Adipose tissue (tissue), 3 donors: ENCODE data around the gene OSGIN1. TPM values are rescaled to one million over a fixed set of nuclear protein-coding genes. Genes with fewer than 3 reads are reported as not detected.

Source experiments
- H3K27ac ChIP-seq: one replicate; pipeline ENCODE4 v1.5.1; 2013; ENCODE audit warnings: low read depth, low read length
- WGBS, 3 donors: extraction: QIAGEN DNeasy Blood & Tissue Kit; methylation state at CpG; one replicate each; pipeline ENCODE4 v1.1.7; 2013; 5-methylcytosine and 5-hydroxymethylcytosine counted together
- polyA plus RNA-seq, 3 donors: library from polyadenylated mRNA; stranded (reverse); fragments of 200-250 nt; gene quantifications; one replicate each; pipeline ENCODE4 v1.2.3, GENCODE V29; 2013
- donor health status: healthy with polysubstance abuse.
- donor health status: Bipolar disorder and iron deficiency.
- donor health status: healthy.

The OSGIN1 gene
- polyA plus RNA-seq, 3 donors, result 3.9 to 6.5 (median 5.2) TPM

GRCh38 chr16:83952587-83952939 lies 477 bp upstream of the OSGIN1 start:
- WGBS, 3 donors, result 11 to 15% (median 12%) methylated on average over 8 of the region's 8 CpGs
- no peak overlapping the region for H3K27ac ChIP-seq

DNA sequence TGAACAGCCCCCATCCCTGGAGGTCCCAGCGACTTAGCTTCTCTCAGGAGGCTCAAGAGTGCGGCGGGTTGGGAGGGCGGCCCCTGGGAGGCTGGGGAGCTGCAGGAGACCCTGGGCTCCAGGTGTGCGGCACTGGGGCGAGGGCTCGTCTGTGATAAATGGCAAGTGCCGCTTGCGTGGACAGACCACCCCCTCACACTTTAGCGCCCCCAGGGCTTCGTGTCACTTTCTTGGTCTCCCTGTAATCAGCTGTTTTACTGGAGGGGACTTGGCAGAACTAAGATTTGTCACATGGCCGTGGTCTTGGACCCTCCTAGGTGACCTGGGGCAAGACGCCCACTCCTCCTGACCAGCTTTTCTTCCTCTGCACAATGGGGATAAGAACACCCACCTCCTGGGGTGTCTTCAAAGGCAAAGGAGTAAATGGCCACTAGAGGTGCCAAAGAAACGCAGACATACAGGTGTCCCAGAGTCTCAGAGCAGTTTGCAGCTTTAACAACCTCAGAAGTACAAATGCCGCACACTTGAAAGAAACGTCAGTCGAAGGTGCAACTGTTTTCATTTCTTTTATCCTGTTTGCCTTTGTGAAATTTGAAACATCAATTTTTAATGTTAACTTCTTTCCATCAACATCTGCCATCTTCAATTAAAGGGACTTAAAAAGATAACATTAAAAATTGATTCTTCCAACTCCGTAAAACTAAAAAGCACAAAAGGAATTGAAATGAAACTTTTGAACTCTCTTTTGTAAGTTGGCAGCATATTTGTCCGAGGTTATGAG lies 946 bp downstream of the OSGIN1 start:
- 10 to 30% (median 11%) methylated on average over 16 to 19 of the region's 19 CpGs for WGBS, 3 donors
- H3K27ac ChIP-seq, result no peak overlapping the region

DNA sequence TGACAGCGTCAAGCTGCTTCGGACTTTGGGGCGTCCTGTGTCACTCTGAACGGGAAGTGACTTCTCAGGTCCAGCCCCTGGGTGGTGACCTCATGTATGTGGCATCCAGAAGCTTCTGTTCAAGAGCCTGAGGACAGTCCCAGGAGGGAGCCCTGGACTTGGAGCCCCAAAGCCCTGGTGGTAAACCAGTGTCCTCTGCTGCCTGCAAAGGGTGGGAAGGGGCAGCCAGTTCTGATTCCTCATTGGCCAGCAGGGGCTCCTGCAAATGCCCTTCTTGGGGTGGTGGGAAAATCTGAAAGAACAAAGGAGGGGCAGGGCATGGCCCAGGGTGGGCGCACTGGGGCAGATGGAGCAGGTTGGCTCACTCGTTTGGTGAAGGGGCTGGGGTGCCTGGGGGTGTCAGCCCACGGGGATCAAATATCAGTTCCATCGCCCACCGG lies 1.6 kb downstream of the OSGIN1 start:
- 51 to 64% (median 63%) methylated on average over 9 of the region's 9 CpGs for WGBS, 3 donors
- no peak overlapping the region for H3K27ac ChIP-seq

- WGBS, 3 donors, result 72 to 81% (median 80%) methylated on average over 23 of the region's 23 CpGs
- no peak overlapping the region for H3K27ac ChIP-seq
Observed at GRCh38 chr16:83955218-83956130, 2.4 kb downstream of the OSGIN1 start.

DNA sequence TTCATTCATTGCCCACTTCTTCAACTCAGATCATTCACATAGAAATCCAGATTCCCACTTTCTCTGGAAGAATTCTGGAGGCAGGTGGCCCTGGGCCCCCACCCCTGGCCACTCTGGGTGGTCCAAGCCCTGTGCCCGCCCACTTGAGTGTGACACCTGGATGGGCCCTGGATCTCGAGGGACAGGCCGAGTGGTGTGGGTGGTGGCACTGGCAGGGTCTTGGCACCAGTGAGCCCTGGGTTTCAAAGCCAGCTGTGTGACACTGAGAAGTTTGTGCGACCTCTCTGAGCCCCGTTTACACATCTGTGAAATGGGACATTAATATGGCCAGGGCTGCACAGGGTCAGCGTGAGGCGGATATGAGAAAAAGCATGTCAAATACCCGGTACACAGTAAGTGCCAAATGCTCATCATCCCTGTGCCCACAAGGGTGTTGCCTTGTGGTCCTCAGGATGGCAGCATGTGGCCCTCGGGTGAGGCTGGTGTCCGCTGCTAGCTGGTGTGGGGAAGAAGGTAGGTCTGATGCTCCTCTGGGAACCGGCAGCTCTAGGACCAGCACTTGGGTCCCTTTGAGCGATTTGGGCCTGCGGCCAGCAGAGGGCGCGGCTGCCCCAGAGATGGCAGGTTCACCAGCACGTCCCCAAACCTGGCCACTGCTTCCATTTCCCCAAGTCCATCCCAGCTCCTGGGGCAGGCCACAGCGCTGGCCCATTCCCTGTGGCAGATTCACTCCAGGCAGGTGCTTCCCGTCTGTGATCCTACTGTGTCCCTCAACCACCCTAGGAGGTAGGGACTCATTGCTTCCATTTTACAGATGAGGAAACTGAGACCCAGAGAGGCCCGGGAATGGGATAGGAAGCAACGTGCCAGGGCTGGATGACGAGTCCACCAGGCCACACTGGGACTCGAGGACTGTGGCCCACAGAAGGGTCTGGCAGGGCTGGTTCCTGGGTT lies 3.6 kb downstream of the OSGIN1 start:
- H3K27ac ChIP-seq, result no peak overlapping the region
- 43 to 52% (median 51%) methylated on average over 22 of the region's 22 CpGs for WGBS, 3 donors

DNA sequence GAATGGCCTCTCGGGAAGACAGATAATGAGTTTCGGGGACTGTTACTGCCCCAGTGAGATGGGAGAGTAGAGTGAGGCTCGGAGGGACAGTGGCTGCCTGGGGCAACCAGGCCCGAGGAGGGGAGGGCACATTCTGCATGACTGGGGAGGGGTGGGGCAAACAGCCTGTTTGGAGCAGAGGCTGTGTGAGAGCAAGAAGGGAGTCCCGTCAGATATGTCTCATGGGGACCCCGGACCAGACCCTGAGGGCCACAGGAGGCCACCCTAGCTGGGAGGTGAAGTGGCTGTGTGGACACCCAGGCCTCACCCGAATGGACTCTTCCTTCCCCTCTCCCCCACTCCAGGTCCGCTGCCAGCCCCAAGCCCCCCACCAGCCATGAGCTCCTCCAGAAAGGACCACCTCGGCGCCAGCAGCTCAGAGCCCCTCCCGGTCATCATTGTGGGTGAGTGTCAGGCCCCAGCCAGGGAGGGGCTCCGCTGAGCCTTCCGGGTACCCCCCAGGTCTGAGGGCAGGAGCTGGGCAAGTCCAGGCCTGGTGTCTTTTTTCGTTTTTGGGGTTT lies 4.3 kb downstream of the OSGIN1 start:
- 87 to 89% (median 89%) methylated on average over 12 to 14 of the region's 14 CpGs for WGBS, 3 donors
- H3K27ac ChIP-seq, result no peak overlapping the region

DNA sequence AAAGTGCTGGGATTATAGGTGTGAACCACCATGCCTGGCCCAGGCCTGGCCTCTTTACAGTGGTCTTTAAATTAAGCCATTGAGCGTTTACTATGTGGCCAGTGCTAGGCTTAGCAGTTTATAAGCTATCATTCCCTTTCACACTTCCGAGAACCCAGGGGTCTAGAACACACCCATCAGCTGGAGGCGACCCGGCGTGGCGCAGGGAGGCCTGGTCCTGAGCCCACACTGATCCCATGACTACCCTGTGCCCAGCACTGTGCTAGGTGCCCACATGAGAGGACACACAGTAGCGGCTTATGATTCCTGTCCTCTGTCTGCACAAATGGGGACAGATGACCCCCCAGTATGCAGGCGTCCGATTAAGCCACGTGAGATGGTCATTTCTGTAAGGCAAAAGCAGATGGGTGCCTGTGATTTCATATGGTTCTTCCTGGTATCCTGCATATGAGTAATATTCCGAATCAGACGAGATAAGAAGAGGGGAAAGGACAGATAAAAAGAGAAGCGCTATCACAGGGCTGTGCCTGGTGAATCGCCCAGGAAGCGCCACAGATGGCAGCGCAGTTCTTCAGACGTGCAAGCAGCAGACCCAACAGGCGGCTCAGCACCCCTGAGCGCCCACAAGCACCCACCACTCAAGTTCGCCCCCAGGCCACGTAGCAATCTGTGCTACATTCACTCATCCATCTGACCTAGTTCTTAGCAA lies 5.3 kb downstream of the OSGIN1 start:
- H3K27ac ChIP-seq, result no peak overlapping the region
- WGBS, 3 donors, result 83 to 89% (median 88%) methylated on average over 21 of the region's 21 CpGs

- WGBS, 3 donors, result 83 to 85% (median 83%) methylated on average over 21 of the region's 21 CpGs
- no peak overlapping the region for H3K27ac ChIP-seq
Observed at GRCh38 chr16:83958846-83959565, 6.0 kb downstream of the OSGIN1 start.

DNA sequence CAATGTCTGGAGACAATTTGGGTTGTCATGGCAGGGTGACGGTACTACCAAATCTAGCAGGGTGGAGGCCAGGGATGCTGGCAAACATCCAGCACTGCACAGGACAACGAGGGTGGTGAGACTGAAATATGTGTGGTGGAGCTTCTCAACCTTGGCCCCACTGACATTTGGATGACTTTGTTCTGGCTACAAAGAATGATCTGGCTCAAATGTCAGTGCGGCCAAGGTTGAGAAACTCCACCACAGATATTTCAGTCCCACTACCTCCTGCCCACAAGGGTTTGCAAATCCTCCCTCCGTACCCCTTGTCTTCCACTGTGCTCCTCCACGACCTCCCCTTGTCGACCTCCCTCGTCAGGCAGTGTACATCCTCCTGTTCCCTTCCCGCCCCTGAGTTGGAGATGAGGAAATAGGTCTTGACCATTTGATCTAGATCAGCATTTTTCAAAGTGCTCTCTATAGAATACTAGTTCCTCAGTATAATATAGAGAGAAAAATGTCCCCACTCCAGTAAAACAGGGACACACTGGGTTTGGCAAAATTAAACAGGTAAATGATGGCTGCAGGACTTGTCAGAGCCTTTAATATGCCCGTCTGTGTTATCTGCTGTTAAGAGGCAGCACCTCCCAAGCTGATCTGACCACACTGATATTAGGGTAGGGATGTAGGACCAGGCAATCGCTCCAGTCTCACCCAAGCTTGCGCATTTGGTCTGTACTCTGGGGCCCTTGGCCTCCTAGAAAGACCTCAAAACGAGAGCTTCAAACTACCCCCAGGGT lies 6.8 kb downstream of the OSGIN1 start:
- no peak overlapping the region for H3K27ac ChIP-seq
- 66 to 88% (median 74%) methylated on average over 12 of the region's 12 CpGs for WGBS, 3 donors

DNA sequence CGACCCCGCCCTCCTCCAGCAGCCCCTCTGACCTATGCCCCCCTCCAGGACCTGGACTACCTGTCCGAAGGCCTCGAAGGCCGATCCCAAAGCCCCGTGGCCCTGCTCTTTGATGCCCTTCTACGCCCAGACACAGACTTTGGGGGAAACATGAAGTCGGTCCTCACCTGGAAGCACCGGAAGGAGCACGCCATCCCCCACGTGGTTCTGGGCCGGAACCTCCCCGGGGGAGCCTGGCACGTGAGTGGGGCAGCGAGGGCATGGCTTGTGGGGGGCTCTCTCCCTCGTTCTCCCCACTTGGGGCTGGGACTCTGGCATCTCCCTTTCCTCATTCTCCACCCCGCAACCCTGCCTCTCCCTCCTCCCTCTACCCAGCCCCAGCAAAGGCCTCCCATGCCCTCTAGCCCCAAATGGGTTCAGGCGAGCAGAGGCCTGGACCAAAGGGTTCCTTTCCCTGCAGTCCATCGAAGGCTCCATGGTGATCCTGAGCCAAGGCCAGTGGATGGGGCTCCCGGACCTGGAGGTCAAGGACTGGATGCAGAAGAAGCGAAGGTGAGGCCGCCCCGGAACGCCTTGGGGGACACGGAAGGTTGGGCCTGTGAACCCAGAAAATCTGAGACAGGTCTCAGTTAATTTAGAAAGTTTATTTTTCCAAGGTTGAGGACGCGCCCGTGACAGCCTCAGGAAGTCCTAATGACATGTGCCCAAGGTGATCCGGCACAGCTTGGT lies 7.6 kb downstream of the OSGIN1 start:
- 90 to 93% (median 92%) methylated on average over 29 of the region's 29 CpGs for WGBS, 3 donors
- no peak overlapping the region for H3K27ac ChIP-seq

GRCh38 chr16:83961591-83961990 lies 8.6 kb downstream of the OSGIN1 start:
- no peak overlapping the region for H3K27ac ChIP-seq
- WGBS, 3 donors, result 86 to 94% (median 90%) methylated on average over 5 of the region's 5 CpGs

DNA sequence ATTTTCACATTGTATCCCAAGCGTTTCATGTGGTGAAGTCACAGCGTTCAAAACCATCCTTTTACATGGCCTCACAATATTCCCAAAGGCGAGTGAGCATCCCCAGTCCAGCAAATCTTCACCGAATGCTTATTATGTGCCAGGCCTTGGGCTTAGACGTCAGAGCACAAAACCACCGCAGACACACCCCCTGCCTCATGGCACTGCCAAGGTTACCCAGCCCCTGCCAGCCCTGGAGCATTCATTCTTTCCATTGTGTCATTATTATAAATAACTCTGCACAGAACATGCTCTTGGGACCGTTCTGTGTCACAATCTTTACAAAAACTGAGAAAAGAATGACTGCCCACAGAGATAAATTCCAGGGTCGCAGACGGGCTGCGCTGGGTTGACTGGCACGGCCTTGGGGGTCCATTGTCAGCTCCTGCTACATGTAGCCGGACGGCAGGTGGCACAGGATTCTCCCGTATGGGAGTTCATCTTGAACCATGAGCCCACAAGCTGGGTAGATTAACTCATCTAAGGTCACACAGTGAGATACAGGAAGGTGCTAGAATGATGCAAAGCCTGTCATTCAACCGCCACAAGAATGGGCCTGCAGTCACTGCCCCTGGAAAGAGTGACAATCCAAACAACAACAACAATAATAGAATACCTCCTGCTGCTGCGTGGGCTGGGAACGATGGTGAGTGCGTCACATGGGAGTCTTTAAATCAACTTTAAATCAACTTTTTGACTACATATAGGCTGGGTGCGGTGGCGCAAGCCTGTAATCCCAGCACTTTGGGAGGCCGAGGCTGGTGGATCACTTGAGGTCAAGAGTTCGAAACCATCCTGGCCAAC lies 10.5 kb downstream of the OSGIN1 start:
- H3K27ac ChIP-seq, result no peak overlapping the region
- WGBS, 3 donors, result 84 to 87% (median 87%) methylated on average over 22 of the region's 22 CpGs

DNA sequence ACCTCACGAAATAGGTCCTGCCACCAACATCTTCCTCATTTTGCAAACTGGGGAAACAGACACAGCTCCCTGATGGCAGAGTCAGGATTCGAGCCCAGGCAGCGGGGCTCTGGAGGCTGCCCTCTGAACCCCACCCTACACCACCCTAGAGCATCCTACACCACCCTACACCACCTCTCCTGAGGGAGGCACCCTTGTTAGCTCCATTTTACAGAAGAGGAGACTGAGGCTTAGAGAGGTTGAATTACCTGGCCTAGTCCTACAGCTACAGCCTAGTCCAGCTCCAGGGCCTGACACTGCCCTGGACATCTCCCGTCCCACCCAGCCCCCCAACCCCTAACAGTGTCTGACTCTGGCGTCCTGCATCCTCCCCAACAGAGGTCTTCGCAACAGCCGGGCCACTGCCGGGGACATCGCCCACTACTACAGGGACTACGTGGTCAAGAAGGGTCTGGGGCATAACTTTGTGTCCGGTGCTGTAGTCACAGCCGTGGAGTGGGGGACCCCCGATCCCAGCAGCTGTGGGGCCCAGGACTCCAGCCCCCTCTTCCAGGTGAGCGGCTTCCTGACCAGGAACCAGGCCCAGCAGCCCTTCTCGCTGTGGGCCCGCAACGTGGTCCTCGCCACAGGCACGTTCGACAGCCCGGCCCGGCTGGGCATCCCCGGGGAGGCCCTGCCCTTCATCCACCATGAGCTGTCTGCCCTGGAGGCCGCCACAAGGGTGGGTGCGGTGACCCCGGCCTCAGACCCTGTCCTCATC lies 11.8 kb downstream of the OSGIN1 start:
- 91 to 95% (median 92%) methylated on average over 22 to 26 of the region's 26 CpGs for WGBS, 3 donors
- H3K27ac ChIP-seq, result no peak overlapping the region

DNA sequence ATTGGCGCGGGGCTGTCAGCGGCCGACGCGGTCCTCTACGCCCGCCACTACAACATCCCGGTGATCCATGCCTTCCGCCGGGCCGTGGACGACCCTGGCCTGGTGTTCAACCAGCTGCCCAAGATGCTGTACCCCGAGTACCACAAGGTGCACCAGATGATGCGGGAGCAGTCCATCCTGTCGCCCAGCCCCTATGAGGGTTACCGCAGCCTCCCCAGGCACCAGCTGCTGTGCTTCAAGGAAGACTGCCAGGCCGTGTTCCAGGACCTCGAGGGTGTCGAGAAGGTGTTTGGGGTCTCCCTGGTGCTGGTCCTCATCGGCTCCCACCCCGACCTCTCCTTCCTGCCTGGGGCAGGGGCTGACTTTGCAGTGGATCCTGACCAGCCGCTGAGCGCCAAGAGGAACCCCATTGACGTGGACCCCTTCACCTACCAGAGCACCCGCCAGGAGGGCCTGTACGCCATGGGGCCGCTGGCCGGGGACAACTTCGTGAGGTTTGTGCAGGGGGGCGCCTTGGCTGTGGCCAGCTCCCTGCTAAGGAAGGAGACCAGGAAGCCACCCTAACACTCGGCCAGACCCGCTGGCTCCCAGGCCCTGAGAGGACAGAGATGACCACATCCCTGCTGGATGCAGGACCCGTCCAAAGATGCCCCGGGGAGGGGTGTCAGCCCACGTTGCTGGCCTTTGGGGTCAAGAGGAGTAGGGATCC lies 12.6 kb downstream of the OSGIN1 start:
- WGBS, 3 donors, result 92 to 93% (median 93%) methylated on average over 31 to 36 of the region's 36 CpGs

More for the DNA sequence above, 12.6 kb downstream of the OSGIN1 start:
- H3K27ac ChIP-seq, result no peak overlapping the region
